HepG2 (cell line): ENCODE results near the gene FKBP1C. TPM values are rescaled to one million over a fixed set of nuclear protein-coding genes. Genes with fewer than 3 reads are reported as not detected.
A peak's percentile ranks its signal among the peaks of the same experiment; 100 is the strongest.
"Not testable (repeated sequence)": the region's sequence is repeated elsewhere in the genome, so short reads cannot be mapped to it uniquely, and the experiment has no call there.

Experiments
- ATAC-seq: fragments of 200-7000 bp; cut with Tn5 transposase; 3 replicates; pipeline ENCODE4 v1.9.1; 2020; ENCODE audit warnings: mild to moderate bottlenecking, moderate library complexity
- Bru-seq: library from RNA; stranded (reverse); fragments of 400-500 nt; gene quantifications from one replicate; lab custom pipeline; 2021; lab: Mats Ljungman, UMichigan
- BruChase-seq, 2 experiments: library from RNA; stranded (reverse); fragments of 400-500 nt; gene quantifications; one replicate each; lab custom pipeline; 2021; lab: Mats Ljungman, UMichigan
- BruUV-seq: library from RNA; stranded (reverse); fragments of 400-500 nt; replicated peaks from 2 replicates; lab custom pipeline; 2021; lab: Mats Ljungman, UMichigan
- CTCF ChIA-PET: fragments of 300-600 bp; formaldehyde crosslinking; extraction: SDS; loops from one replicate; lab custom pipeline; 2021; ENCODE audit warnings: low total read pairs, inconsistent platforms, low intra/inter-chr PET ratio; lab: Yijun Ruan, JAX
- POLR2A ChIA-PET: fragments of 350-600 bp; sonication (Branson Sonifier 250); formaldehyde crosslinking; loops from one replicate; lab custom pipeline; 2020; ENCODE audit warnings: antibody characterized with exemption, inconsistent platforms; lab: Yijun Ruan, JAX
- DNase-seq: peaks from one replicate; pipeline ENCODE4 v3.0.0-alpha.2; 2015; ENCODE audit warnings: low spot score
- FAIRE-seq: peaks from 3 replicates; lab custom pipeline; 2011; peaks lifted over from hg19 to GRCh38; lab: Jason Lieb, UNC
- H2AFZ ChIP-seq: one replicate; pipeline ENCODE4 v1.6.1; 2011; ENCODE audit warnings: low read length, inconsistent platforms
- H3K27ac ChIP-seq: fragments of 300-600 bp; 3 replicates; pipeline ENCODE4 v1.8.0; 2011; ENCODE audit warnings: mixed run types, mild to moderate bottlenecking, mixed read lengths, low read length, inconsistent platforms; ENCODE audit not compliant: insufficient read depth; ENCODE audit errors: extremely low read length
- H3K27me3 ChIP-seq, 2 experiments: fragments of 200-600 bp in 1 of 2; 2 replicates in 1 of 2; 3 replicates in 1 of 2; pipeline versions ENCODE4 v1.6.0 to v1.8.0; 2011; ENCODE audit warnings: low read length in 2 of 2, mild to moderate bottlenecking in 2 of 2, moderate library complexity in 2 of 2, inconsistent platforms in 1 of 2; ENCODE audit not compliant: insufficient read depth in 2 of 2, control insufficient read depth in 1 of 2
- H3K36me3 ChIP-seq, 2 experiments: fragments of 200-600 bp in 1 of 2; replicated peaks in 1 of 2; 2 replicates in 1 of 2; 3 replicates in 1 of 2; pipeline versions ENCODE4 v1.5.1 to v1.8.0; 2011; ENCODE audit warnings: low read length in 2 of 2, inconsistent platforms in 1 of 2; ENCODE audit not compliant: insufficient read depth in 2 of 2, control insufficient read depth in 1 of 2
- H3K4me1 ChIP-seq: 2 replicates; pipeline ENCODE4 v1.5.1; 2012; ENCODE audit warnings: low read length, inconsistent platforms; ENCODE audit not compliant: insufficient read depth
- H3K4me2 ChIP-seq: 2 replicates; pipeline ENCODE4 v1.6.0; 2011; ENCODE audit warnings: low read depth, low read length, inconsistent platforms
- H3K4me3 ChIP-seq, 3 experiments: fragments of 200-600 bp in 1 of 3; sonication (generic), shearing (Covaris generic) in 1 of 3; replicated peaks in 1 of 3; 2 replicates each; pipeline ENCODE4 v1.5.1; 2011 to 2016; ENCODE audit warnings: low read length in 3 of 3, inconsistent platforms in 2 of 3, low read depth in 2 of 3, mild to moderate bottlenecking in 2 of 3, control low read depth in 1 of 3, mixed read lengths in 1 of 3; ENCODE audit not compliant: insufficient read depth in 1 of 3
- H3K79me2 ChIP-seq: one replicate; pipeline ENCODE4 v1.6.1; 2011; ENCODE audit warnings: low read length, inconsistent platforms; ENCODE audit not compliant: insufficient read depth
- H3K9ac ChIP-seq: 2 replicates; pipeline ENCODE4 v1.6.0; 2011; ENCODE audit warnings: mild to moderate bottlenecking, low read depth, low read length, inconsistent platforms; ENCODE audit not compliant: insufficient read depth
- H3K9me3 ChIP-seq: 2 replicates; pipeline ENCODE4 v1.5.1; 2012; ENCODE audit warnings: mild to moderate bottlenecking, low read length
- H4K20me1 ChIP-seq: 2 replicates; pipeline ENCODE4 v1.6.0; 2011; ENCODE audit warnings: inconsistent platforms, mild to moderate bottlenecking, low read length, moderate library complexity; ENCODE audit not compliant: insufficient read depth
- WGBS: methylation state at CpG from one replicate; pipeline ENCODE4 v1.1.6; 2017; ENCODE audit warnings: low lambda C conversion rate; 5-methylcytosine and 5-hydroxymethylcytosine counted together
- in situ Hi-C: cut with HindIII; loops from 2 replicates; pipeline ENCODE4 v1.10.0; 2017; ENCODE audit warnings: low pct_unique_long_range_greater_than_20kb; ENCODE audit not compliant: extremely low pct_ligation_motif_present
- intact Hi-C: fragments of 100-400 bp; cut with micrococcal nuclease; formaldehyde crosslinking; loops from one replicate; pipeline ENCODE4 v1.10.0; 2022; ENCODE audit not compliant: unreplicated experiment
- long read RNA-seq, 2 experiments: library from RNA in 1 of 2; library from polyadenylated mRNA in 1 of 2; stranded (forward) in 1 of 2; unstranded in 1 of 2; transcript quantifications; one replicate each; pipeline ENCODE4 v2.0.0, GENCODE V29; 2019 to 2022
- polyA minus RNA-seq, 3 experiments: library from RNA; depleted of rRNA, polyadenylated mRNA; stranded (reverse); fragments of >200 nt; gene quantifications; 2 replicates each; pipeline ENCODE4 v1.2.3, GENCODE V29; 2011; ENCODE audit warnings: low replicate concordance in 1 of 3
- polyA plus RNA-seq, 8 experiments: library from polyadenylated mRNA; depleted of rRNA in 3 of 8; stranded (reverse) in 7 of 8; unstranded in 1 of 8; fragments of >200 nt; fragmentation: Illumina TruSeq in 4 of 8; extraction: Trizol in 4 of 8; gene quantifications; 2 replicates each; pipeline versions ENCODE4 v1.2.1 to v1.2.3, GENCODE V29; 2011 to 2016; ENCODE audit warnings: low read depth in 4 of 8, missing spikeins in 1 of 8, mixed read lengths in 1 of 8; ENCODE audit not compliant: insufficient read depth in 1 of 8
- total RNA-seq, 5 experiments: library from RNA; depleted of rRNA; stranded (reverse); fragments of >200 nt; fragmentation: Illumina TruSeq; extraction: Trizol; gene quantifications; 2 replicates each; pipeline ENCODE4 v1.2.3, GENCODE V29; 2016; ENCODE audit warnings: low read depth in 1 of 5

The FKBP1C gene
- 0.53 and 0.64 TPM in 2 replicates for total RNA-seq (2016; rRNA removed; fragmentation: Illumina TruSeq; extraction: Trizol)
- 0.18 and 0.20 TPM in 2 replicates for total RNA-seq (2016; cell fraction: cytosol; rRNA removed; fragmentation: Illumina TruSeq; extraction: Trizol; ENCODE audit: low read depth)
- 0.56 and 0.58 TPM in 2 replicates for total RNA-seq (2016; cell fraction: insoluble cytoplasmic fraction; rRNA removed; fragmentation: Illumina TruSeq; extraction: Trizol)
- total RNA-seq (2016; cell fraction: membrane; rRNA removed; fragmentation: Illumina TruSeq; extraction: Trizol): 0.46 and 0.62 TPM in 2 replicates
- total RNA-seq (2016; cell fraction: nucleus; rRNA removed; fragmentation: Illumina TruSeq; extraction: Trizol): 0.25 and 0.56 TPM in 2 replicates
- 1.9 and 3.2 TPM in 2 replicates for polyA plus RNA-seq (2011; rRNA removed)
- 0.83 and 1.8 TPM in 2 replicates for polyA plus RNA-seq (2011; cell fraction: cytosol; rRNA removed)
- polyA plus RNA-seq (2011; cell fraction: nucleus; rRNA removed): 0.18 and 0.35 TPM in 2 replicates
- 3.7 and 6.8 TPM in 2 replicates for polyA plus RNA-seq (2012)
- polyA plus RNA-seq (2016; cell fraction: cytosol; fragmentation: Illumina TruSeq; extraction: Trizol; ENCODE audit: low read depth): 0.45 and 0.50 TPM in 2 replicates
- polyA plus RNA-seq (2016; cell fraction: insoluble cytoplasmic fraction; fragmentation: Illumina TruSeq; extraction: Trizol; ENCODE audit: low read depth): 2.5 and 2.8 TPM in 2 replicates
- 0.88 and 1.0 TPM in 2 replicates for polyA plus RNA-seq (2016; cell fraction: membrane; fragmentation: Illumina TruSeq; extraction: Trizol; ENCODE audit: low read depth)
- polyA plus RNA-seq (2016; cell fraction: nucleus; fragmentation: Illumina TruSeq; extraction: Trizol; ENCODE audit: insufficient read depth, low read depth): 0.73 and 1.1 TPM in 2 replicates
- polyA minus RNA-seq (2011; rRNA and poly(A)+ RNA removed; ENCODE audit: low replicate concordance): 0.33 and 0.72 TPM in 2 replicates
- not detected in 2 replicates for polyA minus RNA-seq (2011; cell fraction: cytosol; rRNA and poly(A)+ RNA removed)
- polyA minus RNA-seq (2011; cell fraction: nucleus; rRNA and poly(A)+ RNA removed): not detected in 2 replicates
- Bru-seq, nascent RNA: not detected
- BruChase-seq, experiment 1, labeled RNA remaining after a 6-hour chase: percentile 32 among the genes with signal in this experiment
- BruChase-seq, experiment 2, labeled RNA remaining after a 2-hour chase: percentile 20 among the genes with signal in this experiment
- long read RNA-seq, experiment 1: 0 reads
- long read RNA-seq, experiment 2, partial matches to known transcripts: 0 of 1 reads
- long read RNA-seq, experiment 2, other reads (novel, unspliced or antisense): 0 of 1 reads

DNA sequence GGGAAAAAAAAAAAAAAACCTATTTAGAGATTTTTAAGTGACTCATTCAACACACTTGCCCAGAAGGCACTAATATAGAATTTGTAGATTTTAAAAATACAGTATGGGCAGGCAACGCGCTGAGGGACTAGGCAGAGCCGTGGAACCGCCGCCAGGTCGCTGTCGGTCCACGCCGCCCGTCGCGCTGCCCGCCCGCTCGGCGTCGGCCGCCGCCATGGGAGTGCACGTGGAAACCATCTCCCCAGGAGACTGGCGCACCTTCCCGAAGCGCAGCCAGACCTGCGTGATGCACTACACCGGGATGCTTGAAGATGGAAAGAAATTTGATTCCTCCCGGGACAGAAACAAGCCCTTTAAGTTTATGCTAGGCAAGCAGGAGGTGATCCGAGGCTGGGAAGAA, at the start of gene FKBP1C:
FKBP1C (plus strand) TSS at position 127 of the 400 bp plus-strand sequence.
- H3K27ac ChIP-seq, in situ Hi-C loops, CTCF ChIA-PET, H3K9ac ChIP-seq, intact Hi-C loops, H3K4me3 ChIP-seq, POLR2A ChIA-PET, H3K27me3 ChIP-seq, H2AFZ ChIP-seq, ATAC-seq, H3K79me2 ChIP-seq, FAIRE-seq, BruUV-seq, H4K20me1 ChIP-seq, H3K4me1 ChIP-seq, DNase-seq, H3K36me3 ChIP-seq, H3K4me2 ChIP-seq: not testable (repeated sequence)
- peaks cover 16% of the 10 kb centered on the region for H3K9me3 ChIP-seq
- 57% methylated on average over 27 of the region's 27 CpGs for WGBS

DNA sequence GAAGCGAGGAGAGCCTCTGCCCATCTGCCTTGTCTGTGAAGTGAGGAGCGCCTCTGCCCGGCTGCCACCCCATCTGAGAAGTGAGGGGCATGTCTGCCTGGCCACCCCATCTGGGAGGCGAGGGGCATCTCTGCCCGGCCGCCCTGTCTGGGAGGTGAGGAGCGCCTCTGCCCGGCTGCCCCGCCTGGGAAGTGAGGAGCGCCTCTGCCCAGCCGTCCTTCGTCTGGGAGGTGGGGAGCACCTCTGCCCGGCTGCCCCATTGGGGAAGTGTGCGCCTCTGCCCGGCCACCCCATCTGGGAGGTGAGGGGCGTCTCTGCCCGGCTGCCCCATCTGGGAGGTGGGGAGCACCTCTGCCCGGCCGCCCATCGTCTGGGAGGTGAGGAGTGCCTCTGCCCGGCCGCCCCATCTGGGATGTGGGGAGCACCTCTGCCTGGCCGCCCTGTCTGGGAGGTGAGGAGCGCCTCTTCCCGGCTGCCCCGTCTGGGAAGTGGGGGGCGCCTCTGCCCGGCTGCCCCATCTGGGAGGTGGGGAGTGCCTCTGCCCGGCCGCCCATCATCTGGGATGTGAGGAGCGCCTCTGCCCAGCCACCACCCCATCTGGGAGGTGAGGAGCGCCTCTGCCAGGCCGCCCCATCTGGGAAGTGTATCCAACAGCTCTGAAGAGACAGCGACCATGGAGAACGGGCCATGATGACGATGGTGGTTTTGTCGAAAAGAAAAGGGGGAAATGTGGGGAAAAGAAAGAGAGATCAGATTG, 47.0 kb upstream of the FKBP1C start:
- in situ Hi-C loops: not testable (repeated sequence)
- 69% methylated on average over 20 of the region's 37 CpGs for WGBS

More for the DNA sequence above, 47.0 kb upstream of the FKBP1C start:
- H3K79me2 ChIP-seq, BruUV-seq, H3K27me3 ChIP-seq, H3K9ac ChIP-seq, H3K9me3 ChIP-seq, H3K36me3 ChIP-seq, H4K20me1 ChIP-seq, H3K4me2 ChIP-seq, POLR2A ChIA-PET, CTCF ChIA-PET, intact Hi-C loops, DNase-seq, H3K4me1 ChIP-seq, FAIRE-seq, ATAC-seq, H2AFZ ChIP-seq, H3K4me3 ChIP-seq, H3K27ac ChIP-seq: not testable (repeated sequence)
